HL-60/S4 treated with retinoic acid at 250 ng/mL for 4 days and 3 days (cell line): ENCODE results near the gene LRP5.
"Not testable (repeated sequence)": the region's sequence is repeated elsewhere in the genome, so short reads cannot be mapped to it uniquely, and the experiment has no call there.

Experiments used
- in situ Hi-C: fragments of 300-500 bp; cut with MboI; formaldehyde crosslinking; loops from 2 replicates; pipeline ENCODE4 v1.7.0; 2022; ENCODE audit warnings: low sequenced_read_pairs

Gene LRP5

DNA sequence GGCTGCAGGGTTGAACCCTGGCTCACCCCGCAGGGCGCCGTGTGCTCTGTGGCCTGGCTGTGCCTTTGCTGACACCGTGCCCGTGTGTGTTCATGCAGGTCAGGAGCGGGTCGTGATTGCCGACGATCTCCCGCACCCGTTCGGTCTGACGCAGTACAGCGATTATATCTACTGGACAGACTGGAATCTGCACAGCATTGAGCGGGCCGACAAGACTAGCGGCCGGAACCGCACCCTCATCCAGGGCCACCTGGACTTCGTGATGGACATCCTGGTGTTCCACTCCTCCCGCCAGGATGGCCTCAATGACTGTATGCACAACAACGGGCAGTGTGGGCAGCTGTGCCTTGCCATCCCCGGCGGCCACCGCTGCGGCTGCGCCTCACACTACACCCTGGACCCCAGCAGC lies 101.2 kb downstream of the LRP5 start:
- in situ Hi-C loops = no loop called here

DNA sequence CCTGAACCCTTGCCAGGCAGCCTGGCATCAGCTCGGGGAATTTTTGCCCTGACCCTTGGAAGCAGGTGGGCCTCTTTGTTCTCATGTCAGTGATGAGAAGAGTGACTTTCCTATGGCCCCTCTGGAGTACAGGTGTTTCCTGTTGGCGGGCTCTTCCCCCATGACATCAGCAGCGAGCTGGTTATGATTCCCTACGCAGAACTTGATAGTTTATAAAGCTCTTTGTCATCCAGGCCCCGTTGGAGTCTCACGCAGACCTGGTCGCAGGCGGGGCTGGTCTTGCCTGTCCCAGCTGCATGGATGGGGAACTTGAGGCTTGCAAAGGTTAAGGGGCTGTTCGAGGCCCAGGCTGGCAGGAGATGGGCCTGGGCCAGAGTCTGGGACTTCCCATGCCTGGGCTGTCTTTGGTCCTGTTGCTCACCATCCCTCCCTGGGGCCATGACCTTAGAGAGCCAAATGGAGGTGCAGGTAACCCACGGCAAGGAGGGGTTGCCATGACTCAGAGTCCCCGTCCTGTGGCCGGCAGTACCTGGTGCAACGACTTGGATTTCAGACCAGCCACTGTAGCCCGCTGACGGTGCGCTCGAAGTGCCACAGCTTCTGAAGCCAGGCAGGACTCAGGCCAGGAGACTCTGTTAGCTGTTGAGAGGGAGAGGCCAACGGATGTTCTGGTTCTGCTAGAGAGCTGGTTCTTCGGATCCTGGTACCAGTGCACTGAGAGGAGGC lies 102.3 kb downstream of the LRP5 start:
- in situ Hi-C loops = no loop called here

DNA sequence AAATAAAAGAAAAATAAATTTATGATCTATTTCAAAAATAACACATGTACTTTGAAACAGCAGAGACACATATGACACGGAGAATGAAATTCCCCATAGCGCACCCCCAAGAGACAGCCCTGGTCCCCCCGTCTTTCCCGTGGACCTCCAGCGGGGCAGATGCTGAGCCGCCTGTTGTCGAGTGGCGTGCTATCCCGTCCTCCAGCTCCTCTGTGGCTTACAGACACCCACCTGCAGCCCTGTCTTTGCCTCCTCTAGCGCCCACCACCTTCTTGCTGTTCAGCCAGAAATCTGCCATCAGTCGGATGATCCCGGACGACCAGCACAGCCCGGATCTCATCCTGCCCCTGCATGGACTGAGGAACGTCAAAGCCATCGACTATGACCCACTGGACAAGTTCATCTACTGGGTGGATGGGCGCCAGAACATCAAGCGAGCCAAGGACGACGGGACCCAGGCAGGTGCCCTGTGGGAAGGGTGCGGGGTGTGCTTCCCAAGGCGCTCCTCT lies 103.7 kb downstream of the LRP5 start:
- in situ Hi-C loops = no loop called here

DNA sequence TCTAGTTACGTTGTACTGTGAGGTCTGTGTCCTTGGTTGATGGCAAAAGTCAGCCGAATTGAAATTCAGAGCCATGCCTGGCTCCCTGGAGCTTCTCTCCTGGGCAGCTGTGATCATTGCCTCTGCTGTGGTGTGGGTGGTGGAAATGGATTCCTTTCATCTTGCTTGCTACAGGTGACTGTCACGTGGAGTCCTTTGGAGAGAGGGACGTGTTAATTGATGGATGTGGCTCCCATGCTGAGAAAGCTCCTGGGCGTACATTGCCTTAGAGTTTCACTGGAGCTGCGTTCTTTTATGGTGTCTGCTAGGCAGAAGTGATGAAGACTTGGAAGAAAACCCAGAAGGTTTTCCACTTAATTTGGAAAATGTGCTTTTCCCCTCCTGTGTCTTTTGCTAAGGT lies 106.3 kb downstream of the LRP5 start:
- in situ Hi-C loops = no loop called here

DNA sequence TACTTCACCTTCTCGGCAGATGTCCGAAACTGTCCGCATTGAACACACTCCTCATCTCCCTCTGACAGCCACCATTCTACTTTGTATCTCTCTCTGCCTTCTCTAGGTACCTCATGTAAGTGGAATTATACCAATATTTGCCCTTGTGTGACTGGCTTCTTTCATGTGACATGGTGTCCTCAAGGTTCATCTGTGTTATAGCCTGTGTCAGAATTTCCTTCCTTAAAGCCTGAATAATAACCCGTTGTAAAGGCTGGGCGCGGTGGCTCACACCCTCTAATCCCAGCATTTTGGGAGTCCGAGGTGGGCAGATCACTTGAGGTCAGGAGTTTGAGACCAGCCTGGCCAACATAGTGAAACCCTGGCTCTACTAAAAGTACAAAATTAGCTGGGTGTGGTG lies 107.8 kb downstream of the LRP5 start:
- in situ Hi-C loops = no loop called here

DNA sequence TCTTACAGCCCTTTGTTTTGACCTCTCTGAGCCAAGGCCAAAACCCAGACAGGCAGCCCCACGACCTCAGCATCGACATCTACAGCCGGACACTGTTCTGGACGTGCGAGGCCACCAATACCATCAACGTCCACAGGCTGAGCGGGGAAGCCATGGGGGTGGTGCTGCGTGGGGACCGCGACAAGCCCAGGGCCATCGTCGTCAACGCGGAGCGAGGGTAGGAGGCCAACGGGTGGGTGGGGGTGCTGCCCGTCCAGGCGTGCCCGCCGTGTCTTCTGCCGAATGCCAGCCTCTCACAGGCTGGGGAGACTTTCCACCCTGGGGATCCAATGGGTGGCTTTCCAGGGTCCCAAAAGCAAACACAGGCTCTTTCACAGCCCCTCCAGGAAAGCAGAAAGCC lies 111.1 kb downstream of the LRP5 start:
- in situ Hi-C loops = no loop called here

DNA sequence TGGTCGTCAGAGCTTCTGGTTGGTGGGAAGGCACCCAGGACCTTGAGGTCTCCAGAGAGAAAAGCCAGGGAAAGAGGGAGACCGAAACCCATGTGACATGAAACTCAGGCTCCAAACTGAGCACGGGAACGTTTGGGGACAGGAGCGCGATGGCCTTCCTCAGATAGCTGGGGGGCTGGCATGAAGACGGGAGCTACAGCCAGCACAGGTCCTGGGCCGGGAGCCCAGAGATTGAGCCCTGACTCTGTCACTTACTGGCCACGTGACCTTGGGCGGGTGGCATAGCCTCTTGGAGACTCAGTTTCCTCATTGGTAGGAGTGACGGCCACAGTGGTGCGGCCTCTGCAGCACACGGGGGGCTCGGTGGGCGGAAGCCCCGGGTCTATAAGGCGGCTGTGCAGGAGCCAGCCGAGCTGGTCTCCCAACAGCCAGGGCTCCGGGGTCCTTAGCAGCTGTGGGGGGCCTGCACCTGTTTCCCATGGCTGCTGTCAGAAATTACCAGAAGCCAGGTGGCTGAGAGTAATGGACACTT lies 111.8 kb downstream of the LRP5 start:
- in situ Hi-C loops = no loop called here

DNA sequence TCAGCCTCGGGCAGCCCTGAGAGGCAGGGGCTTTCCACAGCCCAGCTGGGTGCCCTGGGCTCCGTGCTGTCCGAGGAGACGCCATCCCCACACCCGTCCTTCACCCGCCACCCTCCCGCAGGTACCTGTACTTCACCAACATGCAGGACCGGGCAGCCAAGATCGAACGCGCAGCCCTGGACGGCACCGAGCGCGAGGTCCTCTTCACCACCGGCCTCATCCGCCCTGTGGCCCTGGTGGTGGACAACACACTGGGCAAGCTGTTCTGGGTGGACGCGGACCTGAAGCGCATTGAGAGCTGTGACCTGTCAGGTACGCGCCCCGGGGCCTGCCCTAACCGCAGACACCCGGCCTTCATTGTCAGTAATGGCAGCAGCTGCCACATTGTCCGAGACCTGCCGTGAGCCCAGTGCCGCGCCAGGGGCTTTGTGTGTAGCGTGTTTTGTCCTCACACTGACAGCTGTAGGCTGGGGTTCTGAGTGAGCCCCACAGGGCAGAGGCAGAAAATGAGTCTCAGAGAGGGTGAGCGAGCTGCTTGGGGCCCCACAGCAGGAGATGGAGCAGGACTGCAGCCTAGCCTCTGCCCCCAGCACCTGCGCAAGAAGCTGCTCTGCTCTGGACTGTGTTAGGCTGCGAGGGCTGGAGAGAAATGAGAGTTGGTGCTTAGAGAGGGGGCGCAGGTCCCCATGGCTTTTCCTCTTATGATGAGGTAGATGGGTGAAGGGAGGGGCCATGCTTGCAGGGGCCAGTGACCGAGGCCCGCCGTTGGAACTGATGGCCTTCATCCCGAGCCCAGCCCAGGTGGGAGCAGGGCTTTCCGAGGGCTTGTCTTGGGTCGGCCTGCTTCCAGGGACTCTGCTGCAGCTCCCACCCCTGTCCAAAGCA lies 112.8 kb downstream of the LRP5 start:
- in situ Hi-C loops = no loop called here

DNA sequence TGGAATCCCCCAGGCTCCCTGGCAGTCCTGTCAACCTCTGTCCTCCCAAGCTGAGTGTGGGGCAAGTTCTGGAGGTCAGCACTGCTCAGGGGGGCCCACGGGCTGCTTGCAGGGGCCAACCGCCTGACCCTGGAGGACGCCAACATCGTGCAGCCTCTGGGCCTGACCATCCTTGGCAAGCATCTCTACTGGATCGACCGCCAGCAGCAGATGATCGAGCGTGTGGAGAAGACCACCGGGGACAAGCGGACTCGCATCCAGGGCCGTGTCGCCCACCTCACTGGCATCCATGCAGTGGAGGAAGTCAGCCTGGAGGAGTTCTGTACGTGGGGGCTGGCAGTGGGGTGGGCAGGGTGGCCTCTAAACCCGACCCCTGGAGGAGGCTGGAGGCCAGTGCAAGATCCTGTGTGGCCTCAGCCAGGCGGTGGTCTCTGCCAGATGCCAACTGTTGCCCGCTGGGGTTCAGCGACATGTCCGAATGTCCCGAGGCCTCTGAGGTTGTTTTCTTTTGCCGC lies 113.5 kb downstream of the LRP5 start:
- in situ Hi-C loops = no loop called here

DNA sequence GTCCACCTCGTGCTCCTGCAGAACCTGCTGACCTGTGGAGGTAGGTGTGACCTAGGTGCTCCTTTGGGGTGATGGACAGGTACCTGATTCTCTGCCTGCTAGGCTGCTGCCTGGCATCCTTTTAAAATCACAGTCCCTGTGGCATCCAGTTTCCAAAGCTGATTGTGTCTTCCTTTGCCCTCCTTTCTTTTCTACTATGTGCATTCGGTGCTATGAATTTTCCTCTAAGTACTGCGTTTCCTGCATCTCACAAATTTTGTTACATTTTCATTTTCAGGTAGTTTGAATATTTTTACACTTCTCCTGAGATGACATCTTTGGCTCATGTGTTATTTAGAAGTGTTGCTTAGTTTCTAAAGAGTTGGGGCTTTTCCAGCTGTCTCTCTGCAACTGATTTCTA lies 117.3 kb downstream of the LRP5 start:
- in situ Hi-C loops = no loop called here

DNA sequence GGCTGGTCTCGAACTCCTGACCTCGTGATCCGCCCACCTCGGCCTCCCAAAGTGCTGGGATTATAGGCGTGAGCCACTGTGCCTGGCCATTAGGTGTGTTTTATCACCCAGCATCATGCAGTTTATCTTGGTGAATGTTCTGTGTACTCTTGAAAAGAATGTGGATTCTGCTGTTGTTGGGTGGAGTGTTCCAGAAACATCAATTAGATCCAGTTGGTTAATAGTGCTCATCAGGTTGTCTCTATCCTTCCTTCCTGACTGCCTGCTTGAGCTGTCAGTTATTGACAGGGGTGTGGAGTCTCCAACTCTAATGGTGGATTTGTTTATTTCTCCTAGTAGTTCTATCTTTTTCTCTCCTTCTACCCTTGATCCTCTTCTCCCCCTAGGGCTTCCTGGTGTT lies 118.0 kb downstream of the LRP5 start:
- in situ Hi-C loops = no loop called here

DNA sequence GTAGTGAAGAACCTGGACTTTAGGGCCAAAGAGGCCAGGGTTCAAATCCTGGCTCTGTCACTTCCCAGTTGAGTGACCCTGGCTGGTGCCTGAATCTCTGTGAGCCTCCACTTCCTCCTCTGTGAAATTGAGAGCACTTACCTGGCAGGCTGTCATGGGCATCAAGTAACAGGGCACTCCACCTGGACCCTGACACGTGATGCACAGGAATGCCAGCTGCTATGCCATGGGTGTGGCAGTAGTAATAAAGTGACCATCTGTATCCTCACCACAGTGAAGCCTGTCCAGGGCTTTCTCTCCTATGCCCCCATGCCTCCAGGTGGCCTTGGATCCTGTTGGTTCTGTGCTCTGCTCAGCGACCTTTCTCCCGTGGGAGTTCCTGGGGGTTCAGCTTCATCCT lies 118.4 kb downstream of the LRP5 start:
- in situ Hi-C loops = no loop called here

DNA sequence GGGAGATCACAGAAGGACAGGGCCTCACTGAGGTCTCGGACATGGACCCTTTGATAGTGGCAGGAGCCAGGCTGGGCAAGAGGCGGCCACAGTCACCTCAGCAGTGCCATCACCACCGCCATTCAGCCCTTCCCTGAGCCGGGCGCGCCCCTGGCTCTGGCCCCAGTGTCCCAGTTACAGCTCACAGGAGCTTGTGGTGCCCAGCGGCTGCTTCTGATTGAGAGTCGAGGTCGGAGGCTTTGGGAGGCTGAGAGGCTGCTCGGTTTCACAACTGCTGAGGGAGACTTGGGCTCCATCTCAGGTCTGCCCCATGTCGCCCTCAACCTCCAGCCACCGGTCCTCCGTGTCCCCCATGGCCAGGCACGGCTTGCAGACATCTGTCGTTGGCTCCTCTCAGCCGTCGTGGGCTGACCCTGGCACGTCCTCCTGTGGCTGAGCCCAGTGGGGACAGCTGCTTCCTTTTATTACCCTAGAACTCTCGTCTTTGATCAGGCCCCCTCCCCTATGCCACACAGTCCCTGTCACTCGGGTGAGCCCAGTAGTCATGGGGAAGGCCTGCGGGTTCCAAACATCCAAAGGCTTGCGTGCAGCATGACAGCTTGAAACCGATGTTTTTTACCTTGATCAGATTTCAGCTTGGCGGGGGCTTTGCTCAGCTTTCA lies 119.7 kb downstream of the LRP5 start:
- in situ Hi-C loops = no loop called here

DNA sequence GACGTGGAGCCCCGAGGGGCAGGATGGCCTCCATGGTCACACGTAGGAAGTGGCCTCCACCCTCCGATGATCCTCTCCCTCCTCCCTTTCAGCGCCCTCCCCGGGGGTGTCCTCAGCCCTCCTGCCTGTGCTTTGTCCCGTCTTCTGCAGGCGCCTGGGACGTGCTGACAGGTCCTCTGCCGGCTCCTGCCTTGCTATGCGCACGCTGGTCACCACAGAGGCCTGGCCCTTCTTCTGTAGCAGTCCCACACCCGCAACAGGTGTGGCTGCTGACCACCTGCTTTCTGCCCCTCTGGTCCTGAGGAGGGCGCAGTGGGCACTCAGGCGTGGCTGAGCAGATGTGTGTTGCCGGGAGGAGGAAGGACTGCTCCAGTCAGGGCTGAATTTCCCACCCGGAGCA lies 120.5 kb downstream of the LRP5 start:
- in situ Hi-C loops = no loop called here

DNA sequence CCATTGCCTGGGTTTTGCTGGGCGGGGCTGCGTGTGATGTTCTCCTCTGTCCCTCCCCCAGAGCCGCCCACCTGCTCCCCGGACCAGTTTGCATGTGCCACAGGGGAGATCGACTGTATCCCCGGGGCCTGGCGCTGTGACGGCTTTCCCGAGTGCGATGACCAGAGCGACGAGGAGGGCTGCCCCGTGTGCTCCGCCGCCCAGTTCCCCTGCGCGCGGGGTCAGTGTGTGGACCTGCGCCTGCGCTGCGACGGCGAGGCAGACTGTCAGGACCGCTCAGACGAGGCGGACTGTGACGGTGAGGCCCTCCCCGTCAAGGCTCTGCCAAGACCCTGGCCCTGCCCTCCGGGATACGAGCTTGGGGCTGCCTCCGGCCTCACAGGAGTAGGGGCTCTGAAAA lies 121.2 kb downstream of the LRP5 start:
- in situ Hi-C loops = no loop called here

DNA sequence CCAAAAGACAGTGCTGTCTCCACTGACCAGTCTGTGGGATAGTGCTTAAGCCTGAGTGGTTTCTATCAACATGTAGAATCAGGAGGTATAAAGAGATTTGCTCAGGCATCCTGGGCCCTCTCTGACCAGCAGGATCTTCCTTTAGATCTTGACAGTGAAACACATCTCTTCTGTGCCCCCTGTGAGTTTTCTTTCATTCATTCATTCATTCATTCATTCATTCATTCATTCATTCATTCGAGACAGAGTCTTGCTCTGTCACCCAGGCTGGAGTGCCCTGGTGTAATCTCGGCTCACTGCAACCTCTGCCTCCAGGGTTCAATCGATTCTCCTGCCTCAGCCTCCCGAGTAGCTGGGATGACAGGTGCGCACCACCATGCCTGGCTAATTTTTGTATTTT lies 121.8 kb downstream of the LRP5 start:
- in situ Hi-C loops = not testable (repeated sequence)

DNA sequence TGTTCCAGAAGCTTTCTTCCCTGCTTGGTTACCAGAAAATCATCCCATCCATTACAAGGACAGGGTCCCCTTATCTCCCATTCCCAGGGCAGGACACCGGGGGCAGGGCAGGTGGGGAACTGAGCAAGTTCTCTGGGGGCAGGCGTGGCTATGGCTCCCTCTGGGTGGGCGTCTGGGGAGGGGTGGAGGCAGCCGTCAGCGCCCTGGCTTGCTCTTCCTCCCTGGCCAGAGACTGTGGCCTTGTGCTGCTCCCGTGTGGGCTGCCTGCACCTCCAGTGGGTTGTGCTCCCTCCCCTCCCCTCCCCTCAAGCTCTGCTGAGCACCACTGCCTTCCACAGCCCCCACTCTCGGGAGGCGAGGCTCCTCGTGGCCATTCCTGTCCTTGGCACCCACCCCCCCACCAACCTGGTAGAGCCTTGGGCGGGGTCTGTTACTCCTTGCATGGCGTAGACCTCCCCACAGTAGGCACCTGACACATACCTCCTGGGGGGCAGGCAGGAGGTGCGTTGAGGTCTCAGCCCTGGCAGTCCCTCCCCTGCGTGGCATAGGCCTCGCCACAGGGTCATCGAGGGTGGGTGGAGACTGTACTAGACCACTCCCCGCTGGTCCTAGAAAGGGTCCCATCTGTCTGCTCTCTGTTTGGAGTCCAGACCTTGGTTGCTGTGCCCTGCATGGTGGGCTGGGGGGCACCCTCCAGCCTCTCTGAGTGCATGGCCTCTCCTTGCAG lies 123.9 kb downstream of the LRP5 start:
- in situ Hi-C loops = no loop called here

DNA sequence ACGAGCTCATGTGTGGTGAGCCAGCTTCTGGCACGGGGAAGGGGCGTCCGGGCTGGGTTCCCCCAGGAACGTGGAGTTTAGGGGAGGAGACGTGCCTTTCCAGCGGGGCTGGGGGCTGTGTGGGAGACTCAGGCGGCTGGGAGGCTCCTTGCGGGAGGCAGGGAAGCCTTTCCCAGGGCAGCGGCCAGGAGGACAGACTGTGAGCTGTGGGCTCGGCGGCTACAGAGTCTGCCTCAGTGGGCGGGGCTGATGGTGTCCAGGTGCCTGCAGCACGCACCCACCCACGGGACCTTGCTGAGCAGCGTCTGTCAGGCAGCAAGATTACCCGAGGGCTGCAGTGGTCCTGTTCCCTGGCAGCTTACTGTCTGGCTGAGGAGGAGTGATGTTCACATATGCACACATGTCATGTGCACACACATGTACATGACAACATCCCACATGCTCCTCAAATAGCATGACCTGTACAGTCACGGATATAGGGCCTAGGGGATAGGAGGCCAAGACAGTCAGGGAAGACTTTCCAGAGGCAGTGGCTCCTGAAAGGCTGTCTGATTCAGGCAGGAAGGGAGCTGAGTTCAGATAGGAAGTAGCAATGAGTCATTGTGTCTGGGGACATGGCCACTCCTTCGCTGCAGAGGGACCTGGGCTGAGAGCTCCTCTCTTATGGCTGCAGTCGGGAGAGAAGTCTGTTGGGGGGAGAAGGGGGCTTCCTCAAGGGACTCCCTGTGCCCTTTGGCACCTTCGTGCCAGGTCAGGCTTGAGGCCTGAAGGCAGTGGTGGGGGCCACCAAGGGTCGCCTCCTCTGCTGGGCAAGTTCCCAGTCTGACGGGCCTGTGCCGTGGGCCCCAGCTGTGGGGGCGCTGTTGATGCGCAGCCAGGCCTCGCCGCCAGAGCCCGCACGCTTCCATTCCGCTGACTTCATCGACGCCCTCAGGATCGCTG lies 124.9 kb downstream of the LRP5 start:
- in situ Hi-C loops = no loop called here

DNA sequence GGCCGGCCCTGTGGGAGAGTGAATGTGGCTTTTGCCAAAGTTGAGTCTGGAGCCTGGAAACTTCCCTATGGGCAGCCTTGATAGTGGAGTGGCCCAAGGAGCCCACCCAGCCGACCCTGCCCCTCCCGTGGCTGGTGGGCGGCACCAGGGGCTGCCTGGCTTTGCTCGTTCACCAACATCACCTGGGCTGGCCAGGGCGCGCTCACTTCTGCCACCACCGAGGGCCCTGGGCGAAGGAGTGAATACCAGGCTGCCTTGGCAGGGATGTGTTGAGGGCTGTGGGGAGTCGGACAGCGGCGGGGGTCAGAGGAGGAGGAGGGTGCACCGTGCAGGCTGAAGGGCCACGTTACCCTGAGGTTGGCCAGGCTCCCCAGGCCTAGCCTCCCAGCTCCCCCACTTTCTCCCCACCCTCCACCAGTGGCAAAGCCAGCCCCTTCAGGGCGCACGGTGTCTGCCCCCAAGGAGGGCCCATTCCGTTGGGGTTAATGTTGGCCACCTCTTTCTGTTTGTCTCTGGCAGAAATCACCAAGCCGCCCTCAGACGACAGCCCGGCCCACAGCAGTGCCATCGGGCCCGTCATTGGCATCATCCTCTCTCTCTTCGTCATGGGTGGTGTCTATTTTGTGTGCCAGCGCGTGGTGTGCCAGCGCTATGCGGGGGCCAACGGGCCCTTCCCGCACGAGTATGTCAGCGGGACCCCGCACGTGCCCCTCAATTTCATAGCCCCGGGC lies 125.7 kb downstream of the LRP5 start:
- in situ Hi-C loops = no loop called here
